Measurements from ENCODE around the gene RGS16.

- TF ChIP-seq POLR2A (IDR thresholded peaks at IDR 0.05) (no peak), POLR2AphosphoS5 (IDR thresholded peaks at IDR 0.05) (no peak), CTCF (IDR thresholded peaks at IDR 0.05) (no peak)
Measured at GRCh38 chr1:182563095-182563494, 41.1 kb downstream of the RGS16 start.

All from prostate gland (tissue), 2 donors.